Keratinocyte (primary cell): ENCODE results near the gene PHLPP1. TPM values are rescaled to one million over a fixed set of nuclear protein-coding genes. Genes with fewer than 3 reads are reported as not detected.

ENCODE experiments used
- DNase-seq: peaks from one replicate; pipeline ENCODE4 v3.0.0-alpha.2; 2011; ENCODE audit warnings: low read depth, missing footprints, low spot score
- FAIRE-seq: peaks from 2 replicates; lab custom pipeline; 2011; peaks lifted over from hg19 to GRCh38; lab: Jason Lieb, UNC
- H2AFZ ChIP-seq: 2 replicates; pipeline ENCODE4 v1.6.0; 2012; ENCODE audit warnings: low read length, control low read depth, inconsistent platforms; ENCODE audit not compliant: control insufficient read depth
- H3K27ac ChIP-seq: 2 replicates; pipeline ENCODE4 v1.5.1; 2011; ENCODE audit warnings: low read length; ENCODE audit not compliant: control insufficient read depth, insufficient read depth
- H3K27me3 ChIP-seq: 3 replicates; pipeline ENCODE4 v1.6.0; 2011; ENCODE audit warnings: low read length; ENCODE audit not compliant: control insufficient read depth, insufficient read depth; ENCODE audit errors: extremely low read depth
- H3K36me3 ChIP-seq, 2 experiments: 2 replicates in 1 of 2; 3 replicates in 1 of 2; pipeline ENCODE4 v1.5.1; 2011; ENCODE audit warnings: low read length in 2 of 2, mild to moderate bottlenecking in 1 of 2; ENCODE audit not compliant: control insufficient read depth in 2 of 2, insufficient read depth in 2 of 2; ENCODE audit errors: extremely low read depth in 1 of 2
- H3K4me1 ChIP-seq: 3 replicates; pipeline ENCODE4 v1.5.1; 2011; ENCODE audit warnings: low read length; ENCODE audit not compliant: control insufficient read depth, insufficient read depth; ENCODE audit errors: extremely low read depth
- H3K4me2 ChIP-seq: 3 replicates; pipeline ENCODE4 v1.6.0; 2011; ENCODE audit warnings: low read depth, low read length; ENCODE audit not compliant: control insufficient read depth, insufficient read depth; ENCODE audit errors: extremely low read depth
- H3K4me3 ChIP-seq, 3 experiments: fragments of 200-600 bp in 1 of 3; sonication (generic) in 1 of 3; 2 replicates in 2 of 3; 3 replicates in 1 of 3; pipeline ENCODE4 v1.5.1; 2011 to 2016; ENCODE audit warnings: low read length in 3 of 3, mild to moderate bottlenecking in 3 of 3, control low read depth in 2 of 3, inconsistent platforms in 1 of 3, low read depth in 1 of 3, mixed read lengths in 1 of 3, mixed run types in 1 of 3, moderate library complexity in 1 of 3; ENCODE audit not compliant: control insufficient read depth in 2 of 3, insufficient read depth in 2 of 3; ENCODE audit errors: extremely low read depth in 1 of 3
- H3K79me2 ChIP-seq: 2 replicates; pipeline ENCODE4 v1.6.0; 2012; ENCODE audit warnings: low read length; ENCODE audit not compliant: control insufficient read depth, insufficient read depth
- H3K9ac ChIP-seq: 3 replicates; pipeline ENCODE4 v1.6.0; 2011; ENCODE audit warnings: low read length; ENCODE audit not compliant: control insufficient read depth, insufficient read depth; ENCODE audit errors: extremely low read depth
- H3K9me1 ChIP-seq: 3 replicates; pipeline ENCODE4 v1.6.0; 2011; ENCODE audit warnings: low read length; ENCODE audit not compliant: control insufficient read depth, insufficient read depth; ENCODE audit errors: extremely low read depth
- H3K9me3 ChIP-seq: 2 replicates; pipeline ENCODE4 v1.5.1; 2012; ENCODE audit warnings: low read depth, low read length; ENCODE audit not compliant: control insufficient read depth
- H4K20me1 ChIP-seq: 3 replicates; pipeline ENCODE4 v1.6.0; 2011; ENCODE audit warnings: low read length; ENCODE audit not compliant: control insufficient read depth, insufficient read depth; ENCODE audit errors: extremely low read depth
- EZH2 ChIP-seq: IDR thresholded peaks from one replicate; pipeline ENCODE4 v1.6.1; 2012; ENCODE audit warnings: inconsistent platforms, mild to moderate bottlenecking, low read length, moderate library complexity
- dilution Hi-C: fragments of 300-500 bp; cut with MboI; formaldehyde crosslinking; loops from one replicate; pipeline ENCODE4 v1.7.0; 2020; ENCODE audit warnings: low sequenced_read_pairs; ENCODE audit not compliant: extremely low pct_ligation_motif_present
- polyA plus RNA-seq, 5 experiments: library from polyadenylated mRNA; depleted of rRNA in 3 of 5; stranded (reverse) in 3 of 5; stranded (forward) in 1 of 5; unstranded in 1 of 5; fragments of >200 nt; gene quantifications; 1 replicate in 1 of 5; 2 replicates in 3 of 5; 3 replicates in 1 of 5; pipeline versions ENCODE4 v1.2.1 to v1.2.3, GENCODE V29; 2011 to 2012; ENCODE audit warnings: missing spikeins in 2 of 5, low read depth in 1 of 5, low replicate concordance in 1 of 5
- TF ChIP-seq, protein P1 (sequence below), 3 experiments: IDR thresholded peaks in 1 of 3; conservative IDR thresholded peaks in 1 of 3; optimal IDR thresholded peaks in 1 of 3; 2 replicates in 2 of 3; 3 replicates in 1 of 3; pipeline versions ENCODE3 to v1.5.1; 2011; ENCODE audit warnings: low read length in 3 of 3, mild to moderate bottlenecking in 3 of 3, moderate library complexity in 2 of 3, control low read depth in 1 of 3, inconsistent platforms in 1 of 3; ENCODE audit not compliant: insufficient read depth in 2 of 3; ENCODE audit errors: extremely low read depth in 1 of 3

The PHLPP1 gene
- polyA plus RNA-seq, 1 donor (not counting 4 experiments of a cell fraction or from before 2014, with no cell fraction given) = 8.4 TPM

- Histone ChIP-seq H3K79me2 (no peaks in the 10 kb centered on the region), H3K9me1 (no peaks in the 10 kb centered on the region), H3K27me3 (peaks cover 3% of the 10 kb centered on the region), H3K36me3 (no peaks in the 10 kb centered on the region), H3K9ac (no peak overlapping the region), H3K4me3 (no peak overlapping the region), H3K4me1 (no peaks in the 10 kb centered on the region), H3K27ac (no peak overlapping the region), H3K4me2 (no peak overlapping the region), H2AFZ (no peak overlapping the region), H3K9me3 (no peaks in the 10 kb centered on the region), H4K20me1 (no peaks in the 10 kb centered on the region)
- TF ChIP-seq EZH2 = no peak
- TF ChIP-seq, protein P1, sequence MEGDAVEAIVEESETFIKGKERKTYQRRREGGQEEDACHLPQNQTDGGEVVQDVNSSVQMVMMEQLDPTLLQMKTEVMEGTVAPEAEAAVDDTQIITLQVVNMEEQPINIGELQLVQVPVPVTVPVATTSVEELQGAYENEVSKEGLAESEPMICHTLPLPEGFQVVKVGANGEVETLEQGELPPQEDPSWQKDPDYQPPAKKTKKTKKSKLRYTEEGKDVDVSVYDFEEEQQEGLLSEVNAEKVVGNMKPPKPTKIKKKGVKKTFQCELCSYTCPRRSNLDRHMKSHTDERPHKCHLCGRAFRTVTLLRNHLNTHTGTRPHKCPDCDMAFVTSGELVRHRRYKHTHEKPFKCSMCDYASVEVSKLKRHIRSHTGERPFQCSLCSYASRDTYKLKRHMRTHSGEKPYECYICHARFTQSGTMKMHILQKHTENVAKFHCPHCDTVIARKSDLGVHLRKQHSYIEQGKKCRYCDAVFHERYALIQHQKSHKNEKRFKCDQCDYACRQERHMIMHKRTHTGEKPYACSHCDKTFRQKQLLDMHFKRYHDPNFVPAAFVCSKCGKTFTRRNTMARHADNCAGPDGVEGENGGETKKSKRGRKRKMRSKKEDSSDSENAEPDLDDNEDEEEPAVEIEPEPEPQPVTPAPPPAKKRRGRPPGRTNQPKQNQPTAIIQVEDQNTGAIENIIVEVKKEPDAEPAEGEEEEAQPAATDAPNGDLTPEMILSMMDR (optimal IDR thresholded peaks at IDR 0.05 in 1 of 3, IDR thresholded peaks at IDR 0.05 in 1 of 3, conservative IDR thresholded peaks at IDR 0.05 in 1 of 3; ENCODE audit: extremely low read depth in 1 of 3, insufficient read depth in 2 of 3, low read length in 3 of 3) = no peak
- FAIRE-seq = no peak
- dilution Hi-C loops = no loop called here
- DNase-seq = no peak
Observed at GRCh38 chr18:62990653-62991052, 275.3 kb downstream of the PHLPP1 start.

DNA sequence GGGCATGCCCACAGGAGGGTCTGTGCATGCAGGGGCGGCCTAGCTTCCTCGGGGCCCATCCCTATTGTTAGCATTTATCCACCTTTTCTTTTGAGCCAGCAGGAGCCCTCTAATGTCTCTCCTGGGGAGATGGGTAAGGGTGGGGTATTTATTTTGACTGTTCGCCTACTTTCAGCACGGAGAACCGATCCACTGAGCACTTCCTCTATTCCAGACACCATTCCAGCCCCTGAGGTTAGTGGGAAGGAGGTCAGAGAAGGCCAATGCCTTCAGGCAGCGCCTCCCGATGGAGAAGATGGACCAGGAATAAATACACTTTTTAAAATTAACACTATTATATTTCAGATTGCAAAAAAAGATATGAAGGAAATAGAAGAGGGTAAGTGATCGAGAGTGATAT is 276.0 kb downstream of the PHLPP1 start:
- no peaks in the 10 kb centered on the region for H3K36me3 ChIP-seq
- H3K9me3 ChIP-seq = no peaks in the 10 kb centered on the region
- no peaks in the 10 kb centered on the region for H3K79me2 ChIP-seq
- peaks cover 3% of the 10 kb centered on the region for H3K27me3 ChIP-seq
- H3K27ac ChIP-seq = no peak overlapping the region
- no peak overlapping the region for H3K4me2 ChIP-seq
- no peaks in the 10 kb centered on the region for H3K4me1 ChIP-seq
- TF ChIP-seq EZH2 = no peak
- TF ChIP-seq, protein P1 (optimal IDR thresholded peaks at IDR 0.05 in 1 of 3, IDR thresholded peaks at IDR 0.05 in 1 of 3, conservative IDR thresholded peaks at IDR 0.05 in 1 of 3; ENCODE audit: extremely low read depth in 1 of 3, insufficient read depth in 2 of 3, low read length in 3 of 3) = no peak
- DNase-seq (no peak), FAIRE-seq (no peak)
- no peak overlapping the region for H3K9ac ChIP-seq
- H3K4me3 ChIP-seq = no peak overlapping the region
- H4K20me1 ChIP-seq = no peaks in the 10 kb centered on the region
- dilution Hi-C loops = no loop called here
- no peaks in the 10 kb centered on the region for H3K9me1 ChIP-seq
- no peak overlapping the region for H2AFZ ChIP-seq
